HG03060 (cell line): Measurements from ENCODE around the gene FARS2.

Experiments used
- ATAC-seq: cut with Tn5 transposase; IDR thresholded peaks from one replicate; pipeline ENCODE4 v1.9.1; 2021; ENCODE audit warnings: low read depth, moderate number of reproducible peaks; ENCODE audit not compliant: unreplicated experiment

Gene FARS2

GRCh38 chr6:5457983-5458683, 196.8 kb downstream of the FARS2 start:
- ATAC-seq = no peak

GRCh38 chr6:5459346-5459745, 198.0 kb downstream of the FARS2 start:
- no peak for ATAC-seq

DNA sequence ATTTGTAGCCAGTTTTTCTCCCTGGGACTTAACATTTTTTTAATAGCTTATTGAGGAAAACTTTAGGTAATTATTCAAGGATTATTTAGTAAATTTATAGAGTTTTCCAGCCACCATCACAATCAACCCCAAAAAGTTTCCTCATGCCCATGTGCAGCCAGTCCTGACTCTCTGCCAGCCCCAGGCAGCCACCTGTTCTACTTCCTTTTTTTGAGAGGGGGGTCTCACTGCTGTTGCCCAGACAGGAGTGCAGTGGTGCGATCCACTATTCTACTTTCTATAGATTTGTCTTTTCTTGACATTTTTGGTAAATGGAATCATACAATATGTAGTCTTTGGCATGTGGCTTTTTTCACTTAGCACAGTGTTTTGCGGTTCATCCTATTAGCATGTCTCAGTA, 200.1 kb downstream of the FARS2 start:
- ATAC-seq = no peak

DNA sequence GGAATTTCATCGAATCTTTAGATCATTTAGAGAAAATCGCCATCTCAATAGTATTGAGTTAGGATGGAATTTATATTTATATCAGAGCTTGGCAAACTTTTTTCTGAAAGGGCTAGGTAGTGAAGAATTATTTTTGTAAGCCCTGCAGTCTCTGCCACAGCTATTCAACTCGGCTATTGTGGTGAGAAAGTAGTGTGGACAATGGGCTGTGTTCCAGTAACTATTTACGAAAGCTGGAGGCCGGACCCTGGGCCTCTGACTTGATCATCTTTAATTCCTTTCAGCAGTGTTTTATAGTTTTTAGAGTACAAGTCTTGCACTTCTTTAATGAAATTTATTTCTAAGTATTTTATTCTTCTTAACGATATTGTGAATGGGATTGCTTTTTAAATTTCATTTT, 201.5 kb downstream of the FARS2 start:
- no peak for ATAC-seq

- ATAC-seq = no peak
Measured at GRCh38 chr6:5463690-5464089, 202.4 kb downstream of the FARS2 start.

- ATAC-seq = no peak
Measured at GRCh38 chr6:5464099-5464885, 203.0 kb downstream of the FARS2 start.

- ATAC-seq = no peak
Measured at GRCh38 chr6:5466281-5467136, 205.2 kb downstream of the FARS2 start.

DNA sequence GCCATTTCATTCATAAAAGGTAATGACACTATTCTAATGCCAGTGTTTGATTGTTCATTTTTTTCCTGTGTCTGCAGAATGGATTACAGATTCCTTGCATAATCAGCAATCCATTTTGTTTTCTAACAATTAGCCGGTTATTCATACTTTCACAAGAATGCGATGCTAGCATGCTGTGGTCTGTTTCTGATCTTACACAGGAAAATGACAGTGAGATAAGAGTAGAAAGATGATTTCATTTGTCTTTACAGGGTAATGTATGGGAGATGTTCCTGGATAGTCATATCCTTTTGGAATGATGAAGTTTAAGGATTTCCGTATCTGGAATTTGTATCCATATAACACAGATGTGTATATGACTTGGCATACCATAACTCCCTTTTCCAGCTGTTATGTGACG, 207.3 kb downstream of the FARS2 start:
- no peak for ATAC-seq

GRCh38 chr6:5469101-5469846, 208.0 kb downstream of the FARS2 start:
- no peak for ATAC-seq

- no peak for ATAC-seq
Measured at GRCh38 chr6:5471044-5471443, 209.7 kb downstream of the FARS2 start.

DNA sequence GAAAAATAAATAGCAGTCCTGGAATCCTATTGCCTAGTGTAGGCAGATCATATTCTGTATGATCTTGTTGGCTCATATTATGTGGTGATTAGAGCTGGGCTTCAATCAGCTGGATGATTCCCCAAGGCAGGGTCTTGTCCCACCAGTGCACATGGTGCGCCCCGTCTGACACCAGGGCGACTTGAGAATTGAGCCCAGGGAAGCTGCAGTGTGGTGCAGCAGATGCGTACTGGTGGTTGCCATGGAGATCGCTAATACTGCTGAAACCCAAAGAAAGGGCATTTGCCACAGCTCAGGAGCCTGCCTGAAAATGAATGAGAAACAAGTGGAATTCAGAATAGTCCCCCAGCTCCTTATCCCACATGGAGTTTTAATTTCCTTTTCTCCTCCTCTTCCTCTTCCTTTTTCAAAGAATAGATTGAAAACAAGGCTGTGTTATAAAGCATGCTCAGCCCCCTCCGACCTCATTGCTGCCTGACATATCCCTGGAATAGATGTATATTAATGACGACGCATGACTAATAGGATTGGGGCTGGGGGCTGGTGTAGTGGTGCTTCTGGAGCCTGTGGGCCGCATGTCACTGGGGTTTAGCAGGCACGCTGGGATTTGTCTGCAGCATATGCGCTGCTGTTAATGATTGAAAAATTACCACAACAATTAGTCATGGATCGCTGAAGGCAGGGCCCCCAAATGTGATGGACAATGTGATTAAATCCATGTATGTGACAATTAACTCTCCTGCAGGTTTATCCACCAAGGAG, 210.5 kb downstream of the FARS2 start:
- ATAC-seq = no peak

- no peak for ATAC-seq
Measured at GRCh38 chr6:5472571-5472970, 211.3 kb downstream of the FARS2 start.

DNA sequence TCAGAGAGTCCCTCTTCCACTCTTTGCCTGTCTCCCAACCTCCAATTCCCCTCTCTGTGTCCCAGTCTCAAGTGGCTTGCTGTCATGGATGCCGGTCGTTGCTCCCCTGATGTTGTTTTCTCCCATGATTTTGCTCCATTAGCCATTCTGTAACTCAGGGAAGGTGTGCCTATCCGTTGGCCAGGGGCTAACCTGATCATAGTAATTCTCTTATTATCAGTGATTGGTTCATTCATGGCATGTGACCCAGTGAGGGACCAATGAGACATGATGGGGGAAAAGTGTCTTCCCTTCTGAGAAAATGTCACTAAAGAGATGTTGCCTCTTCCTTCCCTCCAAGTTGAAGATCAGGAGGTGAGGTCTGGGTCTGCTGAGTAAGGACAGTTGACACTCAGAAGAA, 214.5 kb downstream of the FARS2 start:
- no peak for ATAC-seq

DNA sequence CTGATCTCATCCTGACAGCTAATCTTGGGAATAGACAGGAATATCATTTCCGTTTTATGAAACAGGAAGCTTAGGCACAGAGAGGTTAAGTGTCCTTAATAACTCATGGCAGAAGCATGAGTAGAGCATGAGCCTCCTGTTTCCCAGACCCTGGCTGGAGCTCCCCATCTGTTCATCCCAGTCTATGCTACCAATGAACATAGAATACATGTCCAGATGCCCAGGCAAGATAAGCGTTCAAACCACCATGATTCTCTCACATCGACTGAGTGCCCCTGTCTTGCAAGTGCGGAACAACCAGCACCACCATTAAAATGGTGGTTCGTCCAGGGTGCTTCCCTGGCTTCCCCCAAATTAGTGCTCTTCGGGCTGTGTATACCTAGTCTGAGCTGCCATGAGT, 217.1 kb downstream of the FARS2 start:
- no peak for ATAC-seq

DNA sequence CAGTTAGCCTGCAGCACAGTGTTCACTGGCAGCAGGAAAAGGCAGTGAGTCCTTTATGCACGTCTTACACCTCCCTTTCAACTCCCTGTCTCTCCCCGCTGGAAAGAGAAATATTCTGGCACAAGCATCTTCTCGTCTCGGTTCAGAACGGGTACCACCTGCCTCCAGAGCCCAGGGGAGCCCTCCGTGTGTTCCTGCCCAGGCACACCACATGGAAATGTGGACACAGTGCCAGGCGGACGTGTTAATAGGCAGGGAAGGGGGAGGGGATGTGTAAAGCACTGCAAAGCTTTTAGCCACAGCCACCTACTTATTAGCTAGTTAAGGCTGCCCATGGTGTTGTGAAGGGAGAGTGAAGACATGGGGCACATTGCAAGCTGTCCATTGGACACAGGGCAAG, 219.7 kb downstream of the FARS2 start:
- ATAC-seq = no peak

DNA sequence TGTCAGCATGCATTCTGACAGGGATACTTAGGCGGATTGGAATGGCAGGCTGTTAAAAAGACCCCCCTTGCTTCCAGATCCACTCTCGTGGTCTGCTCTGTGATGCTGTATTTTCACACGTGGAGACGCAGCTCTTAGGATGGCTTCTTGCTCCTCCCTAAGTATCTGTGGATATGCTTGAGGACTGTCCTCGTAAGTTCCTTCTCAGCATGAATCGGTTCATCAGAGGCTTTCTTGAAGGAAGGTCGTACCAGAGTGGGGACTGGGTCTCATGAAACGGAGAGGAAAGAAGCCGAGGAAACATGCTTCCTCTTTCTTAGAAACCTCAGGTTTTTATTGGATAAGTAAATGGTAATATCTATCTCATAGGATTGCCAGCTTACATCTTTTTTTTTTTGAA, 220.4 kb downstream of the FARS2 start:
- ATAC-seq = no peak

DNA sequence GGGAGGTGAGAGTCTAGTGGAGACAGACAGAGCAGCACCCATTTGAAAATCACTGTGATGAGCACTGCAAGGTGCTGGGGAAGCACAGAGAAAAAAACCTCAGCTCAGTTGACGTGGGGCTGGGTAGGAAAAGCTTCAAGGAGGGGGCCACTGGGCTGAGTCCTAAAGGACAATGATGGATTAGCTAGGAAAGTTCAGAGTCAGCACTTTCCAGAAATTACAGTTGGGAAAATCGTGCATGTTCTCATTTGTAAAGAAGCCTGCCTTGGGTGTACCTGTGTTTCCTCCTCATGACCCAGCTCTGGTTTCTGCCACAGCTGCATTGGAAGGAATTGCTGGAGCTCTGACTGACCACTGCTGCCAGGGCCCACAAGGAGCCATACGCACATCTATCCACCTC, 221.3 kb downstream of the FARS2 start:
- ATAC-seq = no peak

GRCh38 chr6:5484692-5485091, 223.4 kb downstream of the FARS2 start:
- no peak for ATAC-seq

DNA sequence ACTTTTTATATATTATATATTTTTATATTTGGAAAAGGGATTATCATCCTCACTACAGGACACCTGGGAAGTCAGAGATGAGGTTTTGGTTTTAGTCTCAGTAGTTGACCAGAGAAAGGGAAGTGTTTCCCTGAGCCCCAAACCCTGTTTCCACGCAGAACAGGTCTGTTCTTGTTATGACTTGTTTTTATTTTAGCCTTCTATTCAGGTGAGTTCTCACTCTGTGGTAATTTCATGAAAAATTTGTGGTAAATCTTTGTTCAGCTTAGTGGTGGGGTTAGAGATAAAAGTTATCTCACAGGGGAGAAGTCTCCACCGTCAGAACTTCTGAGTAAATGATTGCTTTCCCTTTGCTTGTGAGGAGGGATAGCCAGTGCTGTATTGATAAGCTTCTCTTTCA, 224.9 kb downstream of the FARS2 start:
- peak; percentile 72 for ATAC-seq
